Panc1 (cell line): ENCODE data around the gene ITGA11. TPM values are rescaled to one million over a fixed set of nuclear protein-coding genes. Genes with fewer than 3 reads are reported as not detected.

ENCODE experiments used
- ATAC-seq: fragments of 200-7000 bp; cut with Tn5 transposase; 2 replicates; pipeline ENCODE4 v1.9.1; 2020; ENCODE audit warnings: mild to moderate bottlenecking, moderate library complexity
- BruUV-seq: library from RNA; stranded (reverse); fragments of 400-500 nt; replicated peaks from 2 replicates; lab custom pipeline; 2021; lab: Mats Ljungman, UMichigan
- CTCF ChIA-PET: fragments of 300-600 bp; sonication (Branson Sonifier 250); formaldehyde crosslinking; loops from one replicate; lab custom pipeline; 2022; ENCODE audit warnings: antibody characterized with exemption; lab: Charles Lee
- POLR2A ChIA-PET: fragments of 300-600 bp; sonication (Branson Sonifier 250); formaldehyde crosslinking; loops from one replicate; lab custom pipeline; 2022; ENCODE audit warnings: antibody characterized with exemption; lab: Charles Lee
- DNase-seq: peaks from one replicate; pipeline ENCODE4 v3.0.0-alpha.2; 2010; ENCODE audit warnings: low read depth, low spot score
- H3K27ac ChIP-seq: 2 replicates; pipeline ENCODE4 v1.5.1; 2011; ENCODE audit warnings: mild to moderate bottlenecking, low read length, inconsistent platforms
- H3K27me3 ChIP-seq: fragments of 200-500 bp; sonication (Bioruptor generic); 2 replicates; pipeline ENCODE4 v1.6.0; 2014; ENCODE audit warnings: low read length, inconsistent platforms; ENCODE audit not compliant: control insufficient read depth, insufficient read depth
- H3K36me3 ChIP-seq: fragments of 200-500 bp; sonication (Bioruptor generic); 2 replicates; pipeline ENCODE4 v1.5.1; 2014; ENCODE audit warnings: inconsistent platforms, mild to moderate bottlenecking, low read length, moderate library complexity; ENCODE audit not compliant: control insufficient read depth, insufficient read depth
- H3K4me1 ChIP-seq: 2 replicates; pipeline ENCODE4 v1.5.1; 2011; ENCODE audit warnings: inconsistent platforms, mild to moderate bottlenecking, low read length, moderate library complexity; ENCODE audit not compliant: control insufficient read depth, insufficient read depth
- H3K4me3 ChIP-seq, 2 experiments: 2 replicates each; pipeline ENCODE4 v1.5.1; 2011 to 2012; ENCODE audit warnings: low read depth in 2 of 2, low read length in 2 of 2, mild to moderate bottlenecking in 2 of 2, inconsistent platforms in 1 of 2, moderate library complexity in 1 of 2
- H3K9me3 ChIP-seq: fragments of 200-500 bp; sonication (Bioruptor generic); 2 replicates; pipeline ENCODE4 v1.5.1; 2014; ENCODE audit warnings: low read depth, mild to moderate bottlenecking, inconsistent platforms, low read length, moderate library complexity; ENCODE audit not compliant: control insufficient read depth, insufficient read depth
- CTCF ChIP-seq: fragments of 450-650 bp; IDR thresholded peaks from 2 replicates; pipeline ENCODE4 v1.5.1; 2017; ENCODE audit warnings: mild to moderate bottlenecking
- POLR2AphosphoS5 ChIP-seq: IDR thresholded peaks from 2 replicates; pipeline ENCODE4 v1.6.1; 2012; ENCODE audit warnings: mild to moderate bottlenecking, low read depth, low read length, moderate library complexity
- REST ChIP-seq, 2 experiments: IDR thresholded peaks; 2 replicates each; pipeline ENCODE4 v1.6.1; 2011 to 2012; ENCODE audit warnings: low read depth in 2 of 2, control low read depth in 1 of 2, low read length in 1 of 2, mild to moderate bottlenecking in 1 of 2, moderate library complexity in 1 of 2; ENCODE audit not compliant: insufficient read depth in 1 of 2
- SIN3A ChIP-seq: IDR thresholded peaks from 2 replicates; pipeline ENCODE4 v1.6.1; 2012; ENCODE audit warnings: low read depth, mild to moderate bottlenecking, low read length, moderate library complexity, borderline replicate concordance; ENCODE audit not compliant: insufficient read depth
- TCF7L2 ChIP-seq: IDR thresholded peaks from 2 replicates; pipeline ENCODE4 v1.6.1; 2011; ENCODE audit warnings: mild to moderate bottlenecking, low read depth, low read length, inconsistent platforms
- in situ Hi-C: cut with HindIII; loops from 2 replicates; pipeline ENCODE4 v1.10.0; 2016; ENCODE audit warnings: low sequenced_read_pairs, low pct_unique_long_range_greater_than_20kb
- intact Hi-C: fragments of 100-400 bp; cut with micrococcal nuclease; formaldehyde crosslinking; loops from one replicate; pipeline ENCODE4 v1.10.0; 2022; ENCODE audit not compliant: unreplicated experiment
- total RNA-seq: library from RNA; stranded (reverse); gene quantifications from one replicate; pipeline ENCODE4 v1.2.1, GENCODE V29; 2021; ENCODE audit not compliant: unreplicated experiment

ITGA11 gene
- total RNA-seq, 1 experiment from 2014 or later, result 0.28 TPM

- ChIA-PET POLR2A (no interaction called here), CTCF (no interaction called here)
- no peak for DNase-seq
- no peak for TF ChIP-seq CTCF
- no peak for TF ChIP-seq SIN3A
- TF ChIP-seq TCF7L2, result no peak
- no peak for TF ChIP-seq REST (IDR thresholded peaks at IDR 0.05; ENCODE audit: insufficient read depth in 1 of 2, low read depth in 2 of 2, low read length in 1 of 2)
- TF ChIP-seq POLR2AphosphoS5, result no peak
- H3K9me3 ChIP-seq, result no peaks in the 10 kb centered on the region
- H3K4me1 ChIP-seq, result no peaks in the 10 kb centered on the region
- H3K27me3 ChIP-seq, result no peaks in the 10 kb centered on the region
- in situ Hi-C loops, result no loop called here
- no TSS peak for BruUV-seq
- H3K36me3 ChIP-seq, result no peaks in the 10 kb centered on the region
- ATAC-seq, result no peak
- H3K27ac ChIP-seq, result no peak overlapping the region
- intact Hi-C loops, result no loop called here
- no peak overlapping the region for H3K4me3 ChIP-seq
Measured at GRCh38 chr15:68318931-68319909, 112.7 kb downstream of the ITGA11 start.

GRCh38 chr15:68318008-68318835, 113.7 kb downstream of the ITGA11 start:
- TF ChIP-seq TCF7L2, result no peak
- no peak for TF ChIP-seq SIN3A
- no peak for TF ChIP-seq REST (IDR thresholded peaks at IDR 0.05; ENCODE audit: insufficient read depth in 1 of 2, low read depth in 2 of 2, low read length in 1 of 2)
- TF ChIP-seq CTCF, result no peak
- TF ChIP-seq POLR2AphosphoS5, result no peak
- intact Hi-C loops (no loop called here), in situ Hi-C loops (no loop called here)
- ChIA-PET CTCF (no interaction called here), POLR2A (no interaction called here)
- DNase-seq, result no peak
- Histone ChIP-seq H3K4me3 (no peak overlapping the region), H3K9me3 (no peaks in the 10 kb centered on the region), H3K27me3 (no peaks in the 10 kb centered on the region), H3K27ac (no peak overlapping the region), H3K4me1 (no peaks in the 10 kb centered on the region), H3K36me3 (no peaks in the 10 kb centered on the region)
- BruUV-seq, result no TSS peak
- no peak for ATAC-seq
